IPS-15b (cell line): ENCODE measurements around the gene DMGDH.

Source experiments
- H3K27me3 ChIP-seq: one replicate; pipeline ENCODE4 v1.6.1; 2013; ENCODE audit warnings: low read length; ENCODE audit not compliant: control insufficient read depth, insufficient read depth
- H3K36me3 ChIP-seq: one replicate; pipeline ENCODE4 v1.6.1; 2013; ENCODE audit warnings: low read length; ENCODE audit not compliant: control insufficient read depth, insufficient read depth
- H3K4me1 ChIP-seq: one replicate; pipeline ENCODE4 v1.6.1; 2013; ENCODE audit warnings: mild to moderate bottlenecking, low read length; ENCODE audit not compliant: control insufficient read depth, insufficient read depth
- H3K4me3 ChIP-seq: one replicate; pipeline ENCODE4 v1.5.1; 2013; ENCODE audit warnings: low read depth, low read length
- H3K9ac ChIP-seq: one replicate; pipeline ENCODE4 v1.6.1; 2013; ENCODE audit warnings: low read depth, mild to moderate bottlenecking, low read length
- H3K9me3 ChIP-seq: one replicate; pipeline ENCODE4 v1.6.1; 2013; ENCODE audit warnings: mild to moderate bottlenecking, low read length; ENCODE audit not compliant: control insufficient read depth, insufficient read depth

Gene DMGDH

DNA sequence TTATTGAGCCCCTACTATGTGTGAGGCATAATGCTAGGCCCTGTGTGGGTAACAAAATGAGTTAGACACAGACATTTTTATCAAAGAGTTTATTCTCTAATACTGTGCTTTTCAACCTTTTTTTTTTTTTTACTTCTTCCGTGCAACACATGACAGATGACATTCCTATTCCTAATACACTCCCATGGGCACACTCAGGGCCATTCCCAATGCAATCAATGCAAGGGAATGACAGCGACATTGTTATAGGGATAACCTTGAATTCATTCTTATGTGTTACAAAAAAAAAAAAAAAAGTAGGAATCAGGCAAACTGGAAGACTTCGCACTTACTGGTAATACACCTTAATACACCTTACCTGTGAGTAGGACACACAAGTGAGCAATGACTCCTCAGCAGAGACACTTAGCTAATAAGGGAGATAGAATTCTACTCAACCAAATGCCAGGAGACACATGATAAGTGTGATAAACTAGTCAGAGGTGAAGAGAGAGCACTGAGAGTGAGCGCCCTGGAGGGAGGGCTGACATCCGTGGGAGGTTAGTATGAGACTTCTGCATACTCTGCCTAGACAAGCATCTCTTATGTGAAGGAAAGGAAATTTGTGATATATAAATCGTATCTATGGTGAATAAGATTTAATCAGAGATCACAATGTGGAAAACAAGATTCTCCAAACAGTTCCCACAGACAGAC is 63.4 kb downstream of the DMGDH start:
- H3K9me3 ChIP-seq, result no peaks in the 10 kb centered on the region
- no peak overlapping the region for H3K4me3 ChIP-seq
- H3K27me3 ChIP-seq, result no peaks in the 10 kb centered on the region
- H3K9ac ChIP-seq, result no peak overlapping the region
- no peaks in the 10 kb centered on the region for H3K4me1 ChIP-seq
- H3K36me3 ChIP-seq, result no peaks in the 10 kb centered on the region

GRCh38 chr5:79005151-79005550 is 64.3 kb downstream of the DMGDH start:
- no peak overlapping the region for H3K4me3 ChIP-seq
- H3K9me3 ChIP-seq, result no peaks in the 10 kb centered on the region
- H3K4me1 ChIP-seq, result no peaks in the 10 kb centered on the region
- no peak overlapping the region for H3K9ac ChIP-seq
- no peaks in the 10 kb centered on the region for H3K36me3 ChIP-seq
- no peaks in the 10 kb centered on the region for H3K27me3 ChIP-seq

DNA sequence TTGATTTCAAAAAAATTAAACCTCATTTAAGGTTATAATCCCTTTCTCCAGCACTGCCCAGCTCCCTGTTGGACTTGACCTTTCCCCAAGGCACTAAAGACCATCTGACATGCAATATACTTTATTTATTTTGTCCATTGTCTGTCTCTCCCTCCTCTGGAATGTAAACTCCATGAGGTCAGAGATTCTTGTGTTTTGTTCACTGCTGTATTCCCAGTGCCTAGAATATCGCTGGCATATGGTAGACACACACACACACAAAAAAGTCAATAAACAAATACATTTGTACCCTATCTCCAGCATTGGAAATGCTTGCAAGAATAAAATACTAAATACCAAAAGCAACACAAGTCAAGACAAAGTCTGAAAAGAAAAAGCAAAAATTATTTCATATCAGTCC is 67.1 kb downstream of the DMGDH start:
- Histone ChIP-seq H3K4me1 (no peaks in the 10 kb centered on the region), H3K27me3 (no peaks in the 10 kb centered on the region), H3K36me3 (no peaks in the 10 kb centered on the region), H3K9ac (no peak overlapping the region), H3K9me3 (no peaks in the 10 kb centered on the region), H3K4me3 (no peak overlapping the region)

DNA sequence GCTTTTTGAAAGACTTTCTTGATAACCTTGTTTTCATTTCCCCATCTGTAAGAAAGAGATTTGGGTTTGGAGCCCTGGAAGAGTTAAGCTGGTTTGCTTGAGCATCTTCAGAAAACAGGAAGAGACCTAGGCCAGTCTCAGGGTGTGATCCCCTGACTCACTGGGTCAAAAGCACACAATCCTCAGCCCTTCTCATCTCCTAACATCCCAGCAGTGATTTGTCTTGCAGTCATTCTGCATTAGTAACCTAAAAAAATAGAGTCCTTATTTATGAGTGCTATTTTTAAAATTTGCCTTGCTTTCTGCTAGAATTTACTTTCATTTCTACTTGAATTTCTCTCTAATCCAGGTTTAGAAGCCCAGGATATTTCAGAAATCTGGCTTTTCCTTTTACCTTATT is 68.0 kb downstream of the DMGDH start:
- Histone ChIP-seq H3K9me3 (no peaks in the 10 kb centered on the region), H3K36me3 (no peaks in the 10 kb centered on the region), H3K9ac (no peak overlapping the region), H3K27me3 (no peaks in the 10 kb centered on the region), H3K4me1 (no peaks in the 10 kb centered on the region), H3K4me3 (no peak overlapping the region)

DNA sequence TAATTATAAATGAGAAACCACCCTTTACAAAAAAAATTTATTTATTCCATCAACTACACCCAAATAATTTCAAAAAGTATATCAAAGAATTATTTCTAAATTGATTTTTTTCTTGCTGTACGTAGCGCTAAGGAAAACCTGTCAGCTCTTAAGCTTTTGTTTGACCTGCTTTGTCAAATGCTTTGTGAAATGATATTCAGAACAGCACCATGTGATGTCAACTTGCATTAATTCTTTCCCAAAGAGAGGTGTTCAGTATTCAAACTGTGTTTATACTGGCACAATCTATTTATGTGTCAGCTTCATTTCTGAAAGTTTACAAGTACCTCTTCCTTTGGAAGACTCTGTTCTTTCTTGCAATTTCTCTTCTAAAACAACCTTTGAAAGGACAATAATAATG is 72.4 kb downstream of the DMGDH start:
- no peaks in the 10 kb centered on the region for H3K27me3 ChIP-seq
- no peak overlapping the region for H3K9ac ChIP-seq
- no peaks in the 10 kb centered on the region for H3K36me3 ChIP-seq
- no peak overlapping the region for H3K4me3 ChIP-seq
- no peaks in the 10 kb centered on the region for H3K4me1 ChIP-seq
- no peaks in the 10 kb centered on the region for H3K9me3 ChIP-seq

DNA sequence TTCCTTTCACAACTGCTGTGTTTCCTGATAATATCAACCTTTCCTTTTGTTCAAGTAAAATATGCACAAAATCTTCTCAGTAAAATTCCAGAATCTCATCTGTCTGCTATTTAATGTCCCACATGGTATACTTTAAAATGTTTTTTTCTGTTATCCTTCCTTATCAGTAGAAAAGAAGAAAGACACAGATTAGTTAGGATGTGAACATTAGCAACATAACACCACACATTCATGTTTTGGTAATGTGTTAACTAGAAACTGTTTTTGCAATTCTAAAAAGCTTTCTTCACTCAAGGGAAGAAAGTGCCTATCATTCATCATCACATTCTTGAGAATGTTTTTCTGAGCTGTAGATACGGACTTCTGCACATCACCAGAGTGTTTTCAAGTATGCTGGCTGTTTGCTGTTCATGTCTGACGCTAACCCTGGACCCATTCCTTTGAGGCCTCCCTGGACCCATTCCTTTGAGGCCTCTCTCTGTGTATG is 73.9 kb downstream of the DMGDH start:
- Histone ChIP-seq H3K27me3 (no peaks in the 10 kb centered on the region), H3K36me3 (no peaks in the 10 kb centered on the region), H3K4me3 (no peak overlapping the region), H3K4me1 (no peaks in the 10 kb centered on the region), H3K9me3 (no peaks in the 10 kb centered on the region), H3K9ac (no peak overlapping the region)

DNA sequence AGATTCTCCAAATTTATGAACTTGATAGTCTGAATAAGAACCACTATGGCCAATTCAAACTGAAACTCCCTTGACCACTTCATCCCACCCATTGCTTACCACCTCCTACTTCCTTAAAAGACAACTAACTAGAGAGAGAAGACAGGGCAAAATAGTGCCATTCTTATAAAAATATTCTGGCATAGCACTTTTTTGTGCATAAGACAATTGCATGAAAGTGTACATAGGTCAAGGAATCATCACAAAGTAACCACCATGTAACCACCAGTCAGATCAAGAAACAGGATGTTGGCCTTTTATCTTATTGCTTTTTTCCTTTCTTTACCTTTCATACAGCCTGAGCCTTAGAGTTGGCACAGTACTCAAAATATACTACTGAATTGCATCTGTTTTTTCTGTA is 76.3 kb downstream of the DMGDH start:
- H3K9me3 ChIP-seq, result no peaks in the 10 kb centered on the region
- H3K4me1 ChIP-seq, result no peaks in the 10 kb centered on the region
- no peak overlapping the region for H3K9ac ChIP-seq
- H3K36me3 ChIP-seq, result no peaks in the 10 kb centered on the region
- no peak overlapping the region for H3K4me3 ChIP-seq
- H3K27me3 ChIP-seq, result no peaks in the 10 kb centered on the region

DNA sequence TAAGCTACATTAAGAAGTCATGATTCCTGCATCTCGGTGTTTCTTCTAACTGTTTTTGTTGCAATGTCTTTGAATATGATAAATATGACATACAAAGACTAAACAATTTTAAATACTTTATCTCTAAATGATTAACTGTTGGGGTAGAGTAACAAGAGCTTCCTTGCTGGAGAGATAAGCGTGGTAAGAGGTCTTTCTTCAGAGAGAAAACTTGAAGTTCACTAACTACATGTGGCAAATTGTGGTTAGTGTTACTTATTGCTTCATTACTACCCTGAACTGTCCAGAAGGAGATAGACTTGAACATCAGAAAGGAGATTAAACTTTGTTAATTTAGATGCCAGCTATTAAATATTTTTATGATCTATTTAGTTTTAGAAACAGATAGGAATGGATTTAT is 77.3 kb downstream of the DMGDH start:
- Histone ChIP-seq H3K9me3 (no peaks in the 10 kb centered on the region), H3K9ac (no peak overlapping the region), H3K36me3 (no peaks in the 10 kb centered on the region), H3K27me3 (no peaks in the 10 kb centered on the region), H3K4me1 (no peaks in the 10 kb centered on the region), H3K4me3 (no peak overlapping the region)

DNA sequence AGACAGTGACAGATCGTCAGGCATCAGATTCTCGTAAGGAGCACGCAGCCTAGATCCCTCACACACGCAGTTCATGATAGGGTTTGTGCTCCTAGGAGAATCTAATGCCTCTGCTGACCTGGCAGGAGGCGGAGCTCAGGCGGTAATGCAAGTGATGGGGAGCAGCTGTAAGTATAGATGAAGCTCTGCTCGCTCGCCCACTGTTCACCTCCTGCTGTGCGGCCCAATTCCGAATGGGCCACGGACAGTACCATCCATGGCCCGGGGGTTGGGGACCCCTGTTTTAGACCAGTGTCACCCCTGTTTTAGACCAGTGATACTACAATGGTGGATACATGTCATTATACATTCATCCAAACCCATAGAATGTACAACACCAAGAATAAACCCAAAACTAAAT is 80.4 kb downstream of the DMGDH start:
- Histone ChIP-seq H3K9me3 (no peaks in the 10 kb centered on the region), H3K27me3 (peaks cover 15% of the 10 kb centered on the region), H3K4me3 (no peak overlapping the region), H3K36me3 (no peaks in the 10 kb centered on the region), H3K9ac (no peak overlapping the region), H3K4me1 (peaks cover 7% of the 10 kb centered on the region)

DNA sequence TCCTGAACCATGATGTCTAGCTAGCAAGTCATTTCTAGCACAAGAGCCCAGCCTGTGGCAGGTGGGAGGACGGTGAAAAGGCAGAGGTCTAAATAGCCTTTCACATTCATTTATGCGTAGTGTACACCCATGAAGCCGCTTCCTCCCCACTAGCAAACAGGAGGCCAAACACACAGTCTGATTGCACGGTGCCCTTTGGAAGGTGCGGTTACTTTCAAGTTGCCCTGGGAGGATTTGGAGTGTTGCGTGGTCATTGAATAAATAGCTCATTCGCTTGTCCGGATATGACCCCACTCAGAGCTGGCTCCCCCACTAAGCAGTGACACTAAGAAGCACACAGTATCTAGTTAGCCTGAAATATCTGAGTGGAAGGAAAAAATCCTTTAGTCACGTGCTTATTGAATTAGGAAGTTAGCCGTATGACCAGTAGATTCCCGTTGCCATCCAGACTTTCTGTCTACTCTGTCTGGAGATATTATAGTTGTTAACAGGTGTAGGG is 83.7 kb downstream of the DMGDH start:
- Histone ChIP-seq H3K27me3 (peaks cover 15% of the 10 kb centered on the region), H3K4me3 (peak overlapping the region; percentile 79), H3K4me1 (peaks cover 14% of the 10 kb centered on the region), H3K9ac (no peak overlapping the region), H3K36me3 (no peaks in the 10 kb centered on the region), H3K9me3 (no peaks in the 10 kb centered on the region)

DNA sequence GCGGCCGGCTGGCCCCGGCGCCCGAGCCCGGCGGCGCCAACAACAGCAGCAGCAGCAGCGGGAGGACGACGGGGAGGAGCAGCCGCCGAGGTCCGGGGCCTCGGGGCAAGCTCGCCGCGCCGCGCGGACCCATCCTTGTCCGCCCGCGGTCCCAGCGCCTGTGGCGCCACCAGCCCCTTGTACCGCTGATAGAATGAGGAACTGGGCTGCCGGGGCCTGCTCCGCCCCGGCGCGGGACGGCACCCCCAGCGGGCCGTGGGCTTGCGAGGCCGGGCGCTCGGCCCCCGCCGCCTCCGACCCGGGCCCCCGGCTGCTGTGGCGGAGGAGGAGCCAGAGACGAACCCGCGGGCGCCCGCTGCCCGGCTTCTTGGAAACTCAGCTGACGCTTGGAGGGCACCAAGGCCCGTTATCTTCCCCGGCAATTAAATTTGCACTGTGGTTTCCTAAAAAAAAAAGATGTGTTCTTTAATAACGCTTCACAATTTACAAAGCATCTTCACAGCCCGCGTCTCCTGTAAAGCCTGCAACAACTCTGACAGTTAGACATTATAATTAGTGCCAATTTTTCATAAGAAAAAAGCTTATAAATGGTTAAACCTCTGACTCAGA is 84.3 kb downstream of the DMGDH start, which contains the start of gene ARSB:
Gene ARSB (minus strand): TSS at position 195 of the 609 bp plus-strand sequence. CDS start 62 bp downstream, at position 133.
- H3K4me3 ChIP-seq, result peak within 1 kb of the TSS; percentile 79
- H3K9ac ChIP-seq, result peak within 1 kb of the TSS; percentile 73
- H3K4me1 ChIP-seq, result peaks cover 14% of the 10 kb centered on the region
- H3K9me3 ChIP-seq, result no peaks in the 10 kb centered on the region
- H3K27me3 ChIP-seq, result peaks cover 15% of the 10 kb centered on the region
- H3K36me3 ChIP-seq, result no peaks in the 10 kb centered on the region
